ENCODE results near the gene SETD4. TPM values are rescaled to one million over a fixed set of nuclear protein-coding genes. Genes with fewer than 3 reads are reported as not detected.
A peak's percentile ranks its signal among the peaks of the same experiment; 100 is the strongest.
"Not testable (repeated sequence)": the region's sequence is repeated elsewhere in the genome, so short reads cannot be mapped to it uniquely, and the experiment has no call there.

SETD4 gene
- 10 to 100 TPM; 26.3 to 49.9 (median 35.4) TPM for polyA plus RNA-seq (ENCODE audit: insufficient read length in 4 of 4)

GRCh38 chr21:36060159-36060921, at the start of gene SETD4:
Gene SETD4, minus strand, starts transcription at chr21:36060526. Its CDS starts 1,638 bp downstream, at chr21:36058888.
- DNase-seq (ENCODE audit: low read depth in 4 of 4, low spot score in 2 of 4) = peak; percentile 78 to 90 (median 84)

GRCh38 chr21:36109868-36110267, 49.5 kb upstream of the SETD4 start:
- DNase-seq (ENCODE audit: low read depth in 4 of 4, low spot score in 2 of 4) = no peak

GRCh38 chr21:36105327-36105842, 45.1 kb upstream of the SETD4 start:
- no peak for DNase-seq (ENCODE audit: low read depth in 4 of 4, low spot score in 2 of 4)

- peak in 3 of 4 donors; percentile 47 to 67 (median 66) for DNase-seq (ENCODE audit: low read depth in 4 of 4, low spot score in 2 of 4)
Observed at GRCh38 chr21:36104317-36105300, 44.3 kb upstream of the SETD4 start.

GRCh38 chr21:36103434-36103833, 43.1 kb upstream of the SETD4 start:
- DNase-seq (ENCODE audit: low read depth in 4 of 4, low spot score in 2 of 4) = no peak

GRCh38 chr21:36100971-36101641, 40.8 kb upstream of the SETD4 start:
- DNase-seq (ENCODE audit: low read depth in 4 of 4, low spot score in 2 of 4) = no peak

- DNase-seq (ENCODE audit: low read depth in 4 of 4, low spot score in 2 of 4) = not testable (repeated sequence)
Observed at GRCh38 chr21:36099695-36100211, 39.4 kb upstream of the SETD4 start.

- no peak for DNase-seq (ENCODE audit: low read depth in 4 of 4, low spot score in 2 of 4)
Observed at GRCh38 chr21:36099000-36099399, 38.7 kb upstream of the SETD4 start.

GRCh38 chr21:36098182-36098532, 37.8 kb upstream of the SETD4 start:
- DNase-seq (ENCODE audit: low read depth in 4 of 4, low spot score in 2 of 4) = no peak

GRCh38 chr21:36097427-36098181, 37.3 kb upstream of the SETD4 start:
- DNase-seq (ENCODE audit: low read depth in 4 of 4, low spot score in 2 of 4) = peak in 1 of 4 donors; percentile 61

GRCh38 chr21:36096398-36097290, 36.3 kb upstream of the SETD4 start:
- DNase-seq (ENCODE audit: low read depth in 4 of 4, low spot score in 2 of 4) = no peak

- DNase-seq (ENCODE audit: low read depth in 4 of 4, low spot score in 2 of 4) = no peak
Observed at GRCh38 chr21:36093512-36093911, 33.2 kb upstream of the SETD4 start.

- DNase-seq (ENCODE audit: low read depth in 4 of 4, low spot score in 2 of 4) = no peak
Observed at GRCh38 chr21:36092681-36093080, 32.4 kb upstream of the SETD4 start.

- no peak for DNase-seq (ENCODE audit: low read depth in 4 of 4, low spot score in 2 of 4)
Observed at GRCh38 chr21:36089946-36090345, 29.6 kb upstream of the SETD4 start.

- no peak for DNase-seq (ENCODE audit: low read depth in 4 of 4, low spot score in 2 of 4)
Observed at GRCh38 chr21:36087362-36088138, 27.2 kb upstream of the SETD4 start.

GRCh38 chr21:36082237-36082664, 21.9 kb upstream of the SETD4 start:
- no peak for DNase-seq (ENCODE audit: low read depth in 4 of 4, low spot score in 2 of 4)

GRCh38 chr21:36080386-36080785, 20.1 kb upstream of the SETD4 start:
- DNase-seq (ENCODE audit: low read depth in 4 of 4, low spot score in 2 of 4) = no peak

GRCh38 chr21:36079671-36080070, 19.3 kb upstream of the SETD4 start:
- DNase-seq (ENCODE audit: low read depth in 4 of 4, low spot score in 2 of 4) = no peak

Measured in left renal cortex interstitium (tissue), 4 donors.